Left renal pelvis (tissue), 4 donors: ENCODE results near the gene CHMP6. TPM values are rescaled to one million over a fixed set of nuclear protein-coding genes. Genes with fewer than 3 reads are reported as not detected.
A peak's percentile ranks its signal among the peaks of the same experiment; 100 is the strongest.
"Not testable (repeated sequence)": the region's sequence is repeated elsewhere in the genome, so short reads cannot be mapped to it uniquely, and the experiment has no call there.

ENCODE experiments used
- DNase-seq, 4 donors: peaks; one replicate each; pipeline ENCODE4 v3.0.0-alpha.2; 2013; ENCODE audit warnings: low read depth in 4 of 4, low spot score in 3 of 4
- polyA plus RNA-seq, 4 donors: library from polyadenylated mRNA; unstranded; fragments of 120-200 nt; gene quantifications; one replicate each; pipeline ENCODE4 v1.2.1, GENCODE V29; 2013; ENCODE audit not compliant: insufficient read length in 4 of 4

Gene CHMP6
- polyA plus RNA-seq, 4 donors, result 26.5 to 29.1 (median 27.8) TPM

DNA sequence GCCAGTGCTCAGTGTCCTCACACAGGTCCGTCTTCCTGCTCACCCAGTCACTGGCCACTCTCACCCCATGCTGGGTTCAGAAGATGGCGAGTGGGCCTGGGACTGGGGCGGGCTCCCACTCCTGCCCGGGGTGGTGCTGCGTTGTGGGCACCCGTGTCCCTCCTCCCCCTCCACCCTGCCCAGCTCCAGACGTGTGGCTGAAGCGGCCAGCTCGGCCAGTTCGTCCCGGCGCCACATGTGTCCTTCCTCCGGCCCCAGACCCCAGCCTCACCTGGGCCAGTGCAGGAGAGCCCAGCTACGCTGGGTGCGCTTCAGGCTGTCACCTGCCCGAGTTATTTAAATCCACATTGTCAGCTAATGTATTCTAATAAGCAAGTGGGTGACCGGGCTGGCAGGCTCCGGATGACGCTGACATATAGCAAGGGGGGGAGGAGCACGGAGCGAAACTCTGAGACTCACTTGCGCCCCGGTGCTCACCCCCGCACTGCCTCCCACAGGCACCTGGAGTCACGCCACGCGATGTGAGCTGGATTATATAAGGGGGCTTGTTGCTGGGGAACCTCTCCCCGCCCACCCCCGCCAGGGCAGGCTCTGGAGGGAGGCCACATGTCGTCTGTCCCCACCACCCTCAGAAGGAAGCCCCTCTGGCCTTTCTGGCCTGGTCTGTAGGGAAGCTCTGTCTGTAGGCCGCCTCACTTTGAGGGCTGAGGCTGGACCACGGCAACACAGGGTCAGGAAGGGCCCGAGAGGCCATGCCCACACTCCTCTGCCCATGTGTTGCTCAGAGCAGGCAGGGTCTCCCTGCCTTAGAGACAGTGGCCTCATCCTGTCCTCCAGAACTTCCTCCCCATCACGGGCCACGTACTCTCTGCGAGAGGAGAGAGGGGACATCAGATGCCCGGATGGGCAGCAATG is 36.2 kb downstream of the CHMP6 start:
- no peak for DNase-seq

DNA sequence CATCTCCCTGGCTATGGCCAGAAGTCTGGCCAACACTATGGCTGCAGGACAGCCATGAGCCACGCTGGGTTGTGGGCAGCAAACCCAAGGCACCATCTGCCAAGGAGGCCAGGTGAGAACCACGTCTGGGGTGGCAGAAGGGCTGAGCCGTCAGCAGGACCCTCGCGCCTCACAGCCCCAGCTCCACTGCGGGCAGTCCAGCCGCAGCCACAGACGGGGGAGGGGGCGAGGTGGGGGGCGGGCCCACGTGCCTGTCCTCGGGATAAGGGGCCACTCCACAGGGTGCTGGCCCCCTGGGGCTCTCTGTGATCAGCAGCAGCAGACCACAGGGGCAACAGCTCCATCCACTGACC is 36.8 kb downstream of the CHMP6 start:
- DNase-seq, result no peak

DNA sequence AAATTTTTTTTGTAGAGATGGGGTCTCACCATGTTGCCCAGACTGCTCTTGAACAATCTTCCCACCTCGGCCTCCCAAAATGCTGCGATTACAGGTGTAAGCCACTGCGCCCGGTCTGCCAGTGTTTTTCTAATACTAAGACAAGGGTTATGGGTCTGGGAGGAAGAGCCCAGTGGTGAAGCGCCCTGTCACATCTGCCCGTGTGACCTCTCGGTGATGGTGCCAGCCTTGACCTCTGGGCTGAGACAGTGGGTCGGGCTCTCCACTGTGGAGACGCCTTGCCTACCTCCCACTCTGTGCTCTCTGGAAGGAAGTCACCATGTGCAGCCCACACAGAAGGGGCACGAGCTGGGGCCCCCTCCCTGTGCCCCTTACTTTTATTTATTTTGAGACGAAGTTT is 38.2 kb downstream of the CHMP6 start:
- no peak for DNase-seq

DNA sequence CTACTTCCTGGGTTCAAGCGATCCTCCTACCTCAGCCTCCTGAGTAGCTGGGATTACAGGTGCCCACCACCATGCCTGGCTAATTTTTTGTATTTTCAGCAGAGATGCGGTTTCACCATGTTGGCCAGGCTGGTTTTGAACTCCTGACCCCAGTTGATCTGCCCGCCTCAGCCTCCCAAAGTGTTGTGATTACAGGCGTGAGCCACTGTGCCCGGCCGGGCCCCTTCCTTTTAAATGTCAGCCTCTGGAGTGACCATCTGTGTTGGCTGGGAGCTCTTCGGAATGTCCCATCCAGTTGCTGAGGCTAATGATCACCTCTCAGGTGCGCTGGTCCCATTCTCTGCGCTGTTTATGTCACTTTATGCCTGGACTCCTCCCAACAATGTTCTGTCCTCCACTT is 38.7 kb downstream of the CHMP6 start:
- DNase-seq, result not testable (repeated sequence)

DNA sequence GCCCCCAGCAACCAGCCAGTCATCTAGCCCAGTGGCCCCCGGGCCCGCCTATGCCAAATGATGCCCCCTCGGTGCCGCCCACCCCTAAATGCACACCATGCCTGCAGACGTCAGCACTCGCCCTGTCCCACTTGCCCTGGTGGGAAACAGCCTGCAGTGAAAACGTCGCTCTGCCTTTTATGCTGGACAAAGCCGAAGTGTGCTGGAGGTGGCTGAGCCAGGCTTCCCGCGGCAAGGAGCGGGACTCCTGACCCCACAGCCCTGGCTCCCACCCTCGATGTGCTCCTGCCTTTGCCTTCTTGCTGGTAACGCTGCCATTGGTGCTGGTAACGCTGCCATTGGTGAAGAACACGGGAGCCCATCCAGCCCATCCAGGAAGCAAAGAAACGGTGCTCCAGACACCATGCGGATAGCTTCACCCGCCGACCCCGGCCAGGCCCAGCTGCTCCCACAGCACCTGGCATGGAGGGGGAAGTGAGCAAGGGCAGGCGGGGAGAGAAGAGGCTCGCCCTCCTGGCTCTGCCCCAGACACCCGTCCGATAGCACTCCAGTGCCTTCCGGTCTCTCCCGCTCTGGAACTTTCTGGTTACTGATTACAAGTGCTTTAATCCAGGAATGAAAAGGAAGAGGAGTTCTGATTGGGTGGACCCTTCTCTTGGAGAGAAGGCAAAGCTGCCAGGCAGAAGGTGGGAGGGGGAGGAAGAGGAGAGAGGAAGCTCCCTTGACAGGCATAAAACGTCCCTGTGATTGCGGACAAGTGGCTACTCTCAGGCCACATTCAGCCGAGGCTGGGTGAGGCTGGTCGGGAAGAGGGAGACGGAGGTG is 39.3 kb downstream of the CHMP6 start:
- no peak for DNase-seq

DNA sequence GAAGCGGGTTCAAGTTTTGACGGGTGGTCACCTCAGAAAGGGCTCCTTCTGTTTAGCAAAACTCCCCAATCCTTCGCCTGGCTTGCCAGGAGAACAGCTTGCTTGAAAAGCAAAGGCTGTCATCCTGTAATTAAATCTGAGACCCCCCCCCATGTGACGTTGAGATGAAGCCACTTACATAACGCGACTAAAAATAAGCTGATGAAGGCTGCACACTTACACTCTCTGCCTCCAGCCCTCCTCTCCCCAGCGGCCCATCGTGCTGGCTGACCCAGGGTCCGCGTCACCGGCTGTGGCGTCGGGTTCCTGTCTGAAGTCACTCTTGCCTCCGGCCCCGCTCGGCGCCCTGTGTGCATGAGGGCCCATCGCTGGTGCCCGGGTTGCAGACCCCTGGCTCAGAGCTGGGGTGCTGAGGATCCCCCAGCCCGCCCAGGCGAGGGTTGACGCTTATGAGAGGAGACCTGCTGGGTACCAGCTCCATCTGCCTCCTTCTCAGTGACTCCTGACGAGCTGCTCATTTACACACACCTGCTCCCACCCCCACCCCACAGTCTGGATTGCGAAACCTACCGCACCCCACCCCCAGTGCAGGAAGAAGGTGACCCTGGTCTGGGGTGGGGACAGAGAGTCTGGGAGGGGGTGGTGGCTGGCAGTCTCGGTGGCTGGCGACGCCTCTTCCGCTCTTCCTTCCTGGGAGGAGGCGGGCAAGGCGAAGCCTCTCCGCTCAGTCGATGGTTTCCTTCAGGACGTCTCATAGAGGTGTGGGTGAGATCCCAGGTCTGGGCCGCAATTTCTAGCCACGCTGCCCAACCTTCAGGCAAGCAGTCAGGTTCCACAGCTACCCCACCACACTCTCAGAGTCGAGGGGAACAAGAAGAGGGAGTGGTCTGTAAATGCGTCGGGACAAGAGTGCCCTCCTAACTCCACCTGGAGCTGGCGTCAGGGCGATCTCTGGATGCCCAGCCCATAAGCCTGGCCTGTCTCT is 40.2 kb downstream of the CHMP6 start:
- DNase-seq, result no peak

DNA sequence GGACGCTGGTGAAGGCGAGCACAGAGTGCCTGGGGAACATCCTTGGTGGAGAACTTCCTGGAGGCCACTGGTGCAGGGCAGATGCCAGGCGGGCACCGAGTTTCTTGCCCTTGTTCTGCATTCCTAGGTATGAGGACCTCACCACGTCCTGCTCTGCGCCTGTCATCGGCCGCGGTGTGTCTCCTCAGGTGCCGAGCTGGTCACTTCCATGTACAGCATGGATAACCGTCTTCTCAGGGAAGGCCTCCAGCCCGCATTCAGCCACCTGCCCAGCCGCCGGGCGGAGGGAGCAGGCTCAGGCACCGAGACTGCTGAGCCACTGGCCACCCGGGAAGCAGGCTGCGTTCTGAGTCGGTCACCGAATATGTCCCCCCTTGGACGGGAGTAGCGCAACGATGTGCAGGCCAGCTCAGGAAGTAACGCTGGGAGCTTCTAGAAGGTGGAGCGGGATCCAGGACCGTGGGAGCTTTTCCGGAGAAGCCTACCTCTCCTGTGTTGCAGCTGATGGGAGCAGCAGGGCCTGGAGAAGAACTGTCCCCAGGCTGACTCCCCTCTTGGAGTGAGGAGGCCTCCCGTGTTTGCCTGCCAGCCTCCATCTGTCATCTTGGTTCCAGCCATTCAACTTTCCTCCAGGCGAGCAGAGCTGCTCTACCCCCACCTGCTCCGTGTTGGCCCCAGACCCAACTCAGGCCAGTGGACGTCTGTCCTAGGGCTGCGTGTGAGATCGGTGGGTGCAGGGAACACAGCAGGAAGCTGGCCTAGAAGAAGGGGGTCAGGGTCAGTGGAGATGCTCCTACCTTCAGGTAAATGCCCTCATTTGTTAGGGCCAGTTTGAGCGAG is 41.2 kb downstream of the CHMP6 start:
- no peak for DNase-seq

DNA sequence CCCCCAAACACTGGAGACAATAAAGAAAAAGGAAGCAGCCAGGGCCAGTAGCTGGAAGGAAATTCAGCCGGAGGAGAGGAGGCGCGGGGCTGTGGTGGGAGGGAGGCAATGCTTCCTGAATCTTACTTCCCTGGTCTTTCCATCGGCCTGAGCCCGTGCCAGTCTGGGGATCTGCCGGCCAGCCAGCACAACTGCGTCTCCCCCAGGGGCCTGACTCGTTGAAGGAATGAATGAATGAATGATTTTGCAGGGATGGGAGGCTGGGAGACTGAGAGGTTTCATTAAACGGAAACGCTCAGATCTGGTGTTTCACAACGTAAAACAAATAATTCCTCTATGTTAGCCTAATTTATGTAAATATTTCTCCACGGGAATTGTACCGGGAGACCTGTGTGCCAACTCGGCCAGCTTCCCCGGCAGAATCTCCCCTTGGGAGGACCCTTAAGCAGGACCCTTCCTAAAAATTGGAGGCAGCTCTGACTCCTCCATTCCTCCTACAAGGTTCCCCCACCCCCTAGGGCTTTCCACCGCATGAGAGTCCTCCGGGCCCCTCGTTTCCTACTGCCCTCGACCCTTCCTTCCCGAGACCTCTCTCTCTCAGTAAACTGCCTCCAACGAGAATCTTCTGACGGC is 42.0 kb downstream of the CHMP6 start:
- DNase-seq, result no peak

DNA sequence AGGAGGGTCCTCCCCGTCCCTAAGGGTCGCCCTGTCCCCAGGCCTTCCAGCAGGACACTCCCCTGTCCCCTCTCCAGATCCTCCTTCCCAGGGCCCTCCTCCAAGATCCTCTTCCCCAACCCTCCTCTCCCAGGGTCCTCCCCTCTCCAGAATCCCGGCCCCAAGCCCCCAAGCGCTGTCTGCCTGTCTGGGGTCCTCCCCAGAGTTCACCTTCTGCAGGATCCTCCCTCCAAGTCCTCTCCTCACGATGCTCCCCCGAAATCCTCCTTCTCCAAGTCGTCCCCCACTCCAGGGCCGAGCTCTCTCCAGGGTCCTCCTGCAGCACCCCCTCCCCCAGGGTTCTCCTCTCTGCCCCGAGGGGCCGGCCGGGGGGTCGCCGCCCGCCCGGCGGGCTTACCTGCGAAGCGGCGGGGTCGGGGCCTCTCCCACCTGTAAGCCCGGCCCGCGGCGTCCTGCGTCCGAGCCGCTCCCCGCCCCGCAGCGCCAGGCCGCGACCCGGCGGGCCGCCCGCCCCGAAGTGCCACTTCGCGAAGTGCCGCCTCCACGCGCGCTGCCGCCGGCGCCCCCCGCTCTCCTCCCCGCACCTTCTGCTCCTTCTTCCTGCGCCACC is 42.6 kb downstream of the CHMP6 start:
- no peak for DNase-seq

DNA sequence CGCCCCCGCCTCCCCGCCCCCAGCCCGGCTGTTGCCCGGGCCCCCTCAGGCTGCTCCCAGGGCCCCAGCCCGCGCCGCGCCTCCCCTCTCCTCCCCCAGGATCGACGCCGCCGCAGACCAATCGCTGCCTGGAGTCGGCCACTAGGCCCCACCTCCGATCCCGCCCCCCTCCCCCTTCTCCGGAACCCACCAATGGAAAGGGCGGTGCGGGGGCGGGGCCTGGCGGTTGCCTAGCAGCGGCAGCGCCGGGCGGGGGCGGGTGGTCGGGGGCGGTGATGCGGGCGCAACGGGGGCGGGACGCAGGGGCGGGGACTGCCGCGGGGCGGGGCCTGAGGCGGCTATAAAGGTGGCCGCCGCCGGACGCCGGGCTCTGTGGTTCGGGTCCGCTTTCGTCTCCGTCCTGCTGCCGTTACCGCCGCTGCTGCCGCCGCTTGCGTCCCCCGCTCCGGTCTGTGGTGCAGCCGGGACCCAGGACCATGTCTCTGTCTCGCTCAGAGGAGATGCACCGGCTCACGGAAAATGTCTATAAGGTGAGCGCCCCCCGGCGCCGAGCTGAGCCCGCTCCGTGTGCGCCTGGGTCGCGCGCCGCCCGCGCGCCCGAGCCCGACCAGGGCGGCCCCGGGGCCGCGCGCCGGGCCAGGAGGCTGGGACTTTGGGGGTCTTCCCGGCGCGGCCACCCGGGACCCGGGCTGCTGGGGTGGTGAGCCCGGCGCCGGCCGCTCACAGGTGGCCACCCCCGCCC is 43.3 kb downstream of the CHMP6 start, which contains the start of gene BAIAP2:
Gene BAIAP2 (plus strand): TSS at position 373 of the 742 bp plus-strand sequence. CDS start 104 bp downstream, at position 477.
- DNase-seq, result peak; percentile 85 to 89 (median 88)

DNA sequence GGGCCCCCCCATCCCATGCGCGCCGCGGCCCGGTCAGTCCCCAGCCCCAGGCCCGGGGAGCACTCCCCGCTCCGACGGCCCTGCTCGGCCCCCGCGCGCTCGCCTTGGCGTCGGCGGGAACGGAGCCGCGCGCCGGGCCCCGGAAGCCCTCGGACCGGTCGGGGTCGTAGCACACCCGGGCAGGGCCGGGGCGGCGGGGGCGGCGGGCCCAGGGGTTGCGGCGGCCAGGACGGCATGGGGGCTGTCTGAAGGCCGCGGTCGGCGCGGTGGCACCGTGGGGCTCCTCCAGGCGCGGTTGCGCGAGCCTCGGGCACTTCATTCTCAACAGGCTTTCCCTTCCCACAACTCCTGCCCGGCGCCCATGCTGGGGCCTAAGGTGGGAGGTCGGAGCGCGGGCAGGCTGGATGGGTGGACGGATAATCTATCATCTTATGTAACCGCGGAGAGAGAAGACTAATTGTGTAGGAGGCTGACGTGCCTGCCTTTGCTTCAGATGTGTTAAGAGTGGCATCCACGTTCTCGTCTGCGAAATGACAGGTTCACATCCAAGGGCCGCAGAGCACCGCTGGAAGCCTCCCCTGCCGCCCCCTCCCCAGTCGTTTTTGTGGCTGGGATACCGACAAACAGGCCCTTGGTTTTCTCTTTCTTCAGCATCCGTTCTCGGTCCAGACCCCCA is 44.0 kb downstream of the CHMP6 start:
- DNase-seq, result no peak

DNA sequence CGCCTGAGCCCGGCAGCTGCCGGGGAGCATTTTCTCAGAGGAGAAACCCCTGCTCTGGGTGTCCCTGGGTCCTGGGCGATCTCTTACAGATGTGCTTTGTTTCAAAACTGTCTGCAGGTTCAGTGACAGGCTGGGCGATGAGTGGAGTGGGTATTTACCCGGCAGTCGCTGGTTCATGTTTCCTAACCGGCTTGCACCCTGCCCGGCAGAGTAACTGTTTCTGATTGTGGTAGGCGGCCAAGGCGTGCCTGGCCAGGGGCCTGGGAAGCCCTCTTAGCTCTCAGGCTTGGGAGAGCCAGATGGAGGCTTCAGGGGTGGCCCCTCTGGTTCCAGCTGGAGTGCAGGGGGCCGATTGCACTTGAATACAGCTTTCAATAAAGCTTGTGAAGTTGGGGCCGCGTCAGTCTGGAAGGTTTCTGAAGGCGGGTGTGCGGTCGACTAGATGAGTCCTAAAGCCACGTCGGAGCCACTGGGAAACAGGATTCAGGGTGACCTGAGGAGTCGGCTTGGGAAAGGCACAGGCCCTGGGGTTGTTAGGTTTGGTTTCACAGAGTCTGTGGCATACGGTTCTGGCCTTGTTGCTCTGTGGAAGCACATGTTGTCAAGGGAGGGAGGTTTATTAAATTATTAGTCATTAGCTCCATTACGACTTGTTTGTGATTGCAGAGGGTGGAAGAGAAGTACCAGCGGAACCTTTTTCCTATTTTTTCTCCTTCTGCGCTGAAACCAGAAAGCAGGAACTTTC is 44.7 kb downstream of the CHMP6 start:
- no peak for DNase-seq

DNA sequence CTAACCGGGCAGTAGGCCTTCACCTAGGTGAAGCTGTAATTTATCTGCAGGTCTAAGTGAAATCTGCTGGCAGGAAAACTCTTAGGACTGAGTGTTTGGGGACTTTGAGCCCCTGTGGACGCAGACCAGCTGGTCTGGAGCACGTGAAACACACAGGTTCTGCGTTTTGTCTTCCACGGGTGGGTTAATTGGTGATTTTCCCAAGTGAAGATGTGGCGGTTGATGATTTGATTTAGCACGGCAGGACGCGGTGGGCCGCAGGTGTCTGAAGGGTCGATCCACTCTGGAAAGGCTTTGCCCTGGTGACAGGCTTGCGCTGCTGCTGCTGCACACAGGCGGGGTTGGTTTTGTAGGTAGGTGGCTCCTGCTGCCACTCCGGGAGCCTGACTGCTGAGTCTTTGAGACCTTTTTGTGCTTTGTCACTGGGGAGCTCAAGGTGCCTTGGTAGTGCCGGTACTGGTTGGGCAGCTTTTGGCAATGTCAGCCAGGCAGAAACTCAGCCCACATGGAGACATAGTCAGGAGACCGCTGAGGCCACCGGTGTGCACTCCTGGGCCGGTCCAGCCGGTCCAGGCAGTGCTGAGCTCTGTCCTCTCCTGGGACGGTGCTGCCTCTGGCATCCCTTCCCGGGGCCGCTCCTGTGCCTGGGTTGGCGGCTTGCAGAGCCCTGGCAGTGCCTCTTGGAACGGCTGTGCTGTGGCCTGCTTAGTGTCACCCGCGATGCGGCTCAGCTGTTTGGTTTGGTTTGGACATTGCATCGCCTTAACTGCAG is 45.6 kb downstream of the CHMP6 start:
- no peak for DNase-seq

DNA sequence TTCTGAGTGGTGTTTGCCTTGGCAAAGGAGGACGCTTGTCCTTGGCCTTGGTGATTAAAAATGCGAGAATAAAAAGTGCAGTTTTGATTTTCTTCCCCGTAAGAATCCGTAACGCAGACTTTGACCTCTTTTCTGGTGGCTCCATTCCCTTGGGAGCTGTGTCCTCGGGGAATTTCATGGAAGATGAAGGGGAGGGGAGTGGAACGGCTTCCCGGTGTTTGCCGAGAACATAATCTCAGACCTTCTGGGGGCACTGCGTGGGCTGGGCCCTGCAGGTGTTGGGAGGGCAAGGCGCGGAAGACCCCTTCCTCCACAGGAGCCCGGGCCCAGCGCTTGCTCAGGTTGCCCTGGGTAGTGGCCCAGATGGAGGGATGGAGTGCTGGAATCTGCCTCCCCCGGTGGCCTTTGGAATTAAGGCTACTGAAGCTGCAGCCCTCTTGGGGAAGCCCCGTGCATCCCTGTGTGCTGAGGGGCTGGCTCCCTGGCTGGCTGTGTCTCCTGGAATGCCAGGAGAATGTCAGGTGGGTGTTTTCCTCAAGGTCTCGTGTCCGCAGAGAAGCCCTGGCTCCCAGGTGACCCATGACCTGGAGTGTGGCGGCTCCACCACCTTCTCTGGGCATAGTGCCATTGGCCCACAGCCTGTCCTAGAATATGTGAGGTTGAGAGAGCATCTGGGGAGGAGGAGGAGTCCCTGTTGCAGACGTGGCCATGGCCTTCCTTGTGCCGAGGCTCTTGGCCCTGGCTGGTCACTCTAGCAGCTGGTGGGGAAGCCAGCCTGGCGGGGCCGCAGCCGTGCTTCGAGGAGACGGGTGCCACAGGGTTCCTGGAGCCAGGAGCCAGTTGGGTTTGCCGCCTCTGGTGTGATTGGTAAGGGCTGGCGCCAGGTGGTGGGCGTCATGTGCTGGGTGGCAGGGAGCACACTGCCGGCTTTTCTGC is 46.4 kb downstream of the CHMP6 start:
- no peak for DNase-seq

DNA sequence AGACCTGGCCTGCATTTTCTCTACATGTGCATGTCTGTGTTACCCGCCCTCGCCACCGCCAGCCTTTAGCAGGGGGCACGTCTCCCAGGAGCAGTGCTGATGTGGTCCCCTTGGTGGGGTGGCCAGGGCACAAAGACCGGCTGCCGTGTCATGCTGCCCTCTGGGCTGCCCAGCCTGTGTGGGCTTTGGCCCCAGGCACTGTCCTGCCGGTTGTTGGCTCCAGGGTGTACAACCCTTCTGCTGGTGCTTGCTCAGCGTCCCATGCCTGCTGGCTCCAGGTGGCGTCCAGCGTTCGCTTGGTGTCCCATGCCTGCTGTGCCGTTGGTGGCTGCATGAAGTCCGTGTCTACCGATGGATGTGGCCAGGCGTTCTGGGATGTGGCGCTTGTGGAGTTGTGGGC is 47.5 kb downstream of the CHMP6 start:
- DNase-seq, result no peak
